GM21723 (cell line): ENCODE measurements around the gene UNC5A.

Experiments
- ATAC-seq: cut with Tn5 transposase; IDR thresholded peaks from one replicate; pipeline ENCODE4 v1.9.1; 2021; ENCODE audit warnings: mild to moderate bottlenecking, moderate library complexity; ENCODE audit not compliant: unreplicated experiment

Gene UNC5A

DNA sequence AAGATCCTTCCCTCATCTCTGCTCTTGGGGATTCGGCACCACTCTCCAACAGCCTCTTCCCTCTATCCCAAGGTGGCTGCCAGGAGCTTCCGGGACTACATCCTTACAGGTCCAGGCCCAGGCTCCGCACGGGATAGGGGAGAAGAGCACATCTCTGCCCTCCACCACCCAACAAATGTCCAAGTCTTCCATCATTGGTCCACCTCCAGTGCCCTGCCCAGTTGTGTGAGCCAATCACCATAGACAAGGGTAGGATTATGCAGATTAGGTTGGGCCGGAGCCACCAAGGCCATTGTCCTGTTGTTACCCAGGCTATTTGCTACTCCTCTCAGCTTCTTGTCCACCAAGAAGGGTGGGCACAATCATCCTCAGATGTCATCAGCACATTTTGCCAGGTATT lies 9.1 kb downstream of the UNC5A start:
- ATAC-seq, result no peak

GRCh38 chr5:176820937-176821336 lies 10.6 kb downstream of the UNC5A start:
- ATAC-seq, result no peak

- no peak for ATAC-seq
Measured at GRCh38 chr5:176821441-176821840, 11.1 kb downstream of the UNC5A start.

- no peak for ATAC-seq
Measured at GRCh38 chr5:176822041-176822792, 11.9 kb downstream of the UNC5A start.

DNA sequence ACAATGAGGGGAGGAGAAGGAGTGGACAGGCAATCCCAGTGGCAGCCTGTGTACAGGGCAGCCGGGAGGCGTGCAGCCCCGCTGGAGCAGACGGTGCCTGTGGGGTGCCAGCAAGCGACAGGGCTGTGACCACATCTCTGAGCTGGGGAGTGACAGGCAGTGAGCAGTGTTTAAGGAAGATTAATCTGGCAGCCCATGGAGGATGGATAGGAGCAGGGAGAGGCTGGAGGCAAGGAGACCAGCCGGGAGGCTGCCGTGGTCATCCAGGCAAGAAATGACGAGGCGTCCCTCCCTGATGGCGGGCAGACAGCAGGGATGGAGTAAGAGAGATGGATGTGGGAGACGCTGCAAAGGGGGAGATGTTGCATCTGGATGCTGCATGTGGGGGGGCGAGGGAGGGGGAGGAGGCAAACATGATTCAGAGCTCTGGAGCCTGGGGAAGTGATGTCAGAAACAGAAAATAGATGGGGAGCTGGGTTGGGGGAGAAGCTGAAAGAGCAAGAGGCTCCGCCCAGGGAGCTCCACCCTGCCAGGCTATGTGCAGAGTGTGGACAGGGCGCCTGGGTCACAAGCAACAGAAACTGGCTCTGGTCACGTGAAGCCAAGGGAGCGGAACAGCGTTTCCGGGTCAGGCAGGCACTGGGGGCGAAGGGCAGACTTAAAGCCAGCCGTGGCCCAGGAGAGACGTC lies 12.6 kb downstream of the UNC5A start:
- ATAC-seq, result no peak

GRCh38 chr5:176823869-176824412 lies 13.6 kb downstream of the UNC5A start:
- no peak for ATAC-seq

DNA sequence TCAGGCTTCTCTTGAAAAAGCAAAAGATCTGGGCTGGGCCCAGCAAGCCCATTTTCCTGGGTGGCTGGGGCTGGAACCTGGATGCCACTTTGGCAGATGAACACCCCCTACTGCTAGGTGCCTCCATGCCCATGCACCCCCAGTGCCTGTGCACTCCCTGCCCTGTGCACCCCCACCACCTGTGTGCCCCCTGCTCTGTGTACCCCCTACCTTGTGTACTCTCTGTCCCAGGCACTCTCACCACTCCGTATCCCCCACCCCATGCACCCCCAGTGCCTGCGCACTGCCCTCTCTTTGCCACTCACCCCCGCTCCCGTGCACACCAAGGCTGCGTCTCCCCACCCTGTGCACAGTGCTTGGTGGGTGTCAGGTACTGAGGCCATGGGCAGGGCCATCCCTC lies 14.2 kb downstream of the UNC5A start:
- no peak for ATAC-seq

- ATAC-seq, result no peak
Measured at GRCh38 chr5:176825234-176825633, 14.9 kb downstream of the UNC5A start.

DNA sequence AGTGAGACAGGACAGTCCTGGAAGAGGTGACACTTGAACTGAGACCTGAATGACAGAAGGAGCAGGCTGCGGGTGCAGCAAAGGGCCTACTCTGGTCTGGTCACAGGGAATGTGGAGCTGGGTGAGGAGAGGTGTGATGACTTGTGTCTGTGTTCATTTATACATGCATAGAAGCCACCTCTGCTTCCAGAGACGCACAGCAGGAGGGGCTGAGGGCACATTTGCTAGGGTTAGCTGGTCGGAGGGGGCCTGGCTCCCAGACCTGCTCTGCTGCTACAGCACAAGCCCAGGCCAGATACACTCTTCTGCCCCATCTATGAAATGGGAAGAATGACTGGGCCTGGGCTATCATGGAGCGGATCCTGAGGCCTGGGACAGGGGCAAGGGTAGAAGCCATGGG lies 15.6 kb downstream of the UNC5A start:
- ATAC-seq, result no peak

DNA sequence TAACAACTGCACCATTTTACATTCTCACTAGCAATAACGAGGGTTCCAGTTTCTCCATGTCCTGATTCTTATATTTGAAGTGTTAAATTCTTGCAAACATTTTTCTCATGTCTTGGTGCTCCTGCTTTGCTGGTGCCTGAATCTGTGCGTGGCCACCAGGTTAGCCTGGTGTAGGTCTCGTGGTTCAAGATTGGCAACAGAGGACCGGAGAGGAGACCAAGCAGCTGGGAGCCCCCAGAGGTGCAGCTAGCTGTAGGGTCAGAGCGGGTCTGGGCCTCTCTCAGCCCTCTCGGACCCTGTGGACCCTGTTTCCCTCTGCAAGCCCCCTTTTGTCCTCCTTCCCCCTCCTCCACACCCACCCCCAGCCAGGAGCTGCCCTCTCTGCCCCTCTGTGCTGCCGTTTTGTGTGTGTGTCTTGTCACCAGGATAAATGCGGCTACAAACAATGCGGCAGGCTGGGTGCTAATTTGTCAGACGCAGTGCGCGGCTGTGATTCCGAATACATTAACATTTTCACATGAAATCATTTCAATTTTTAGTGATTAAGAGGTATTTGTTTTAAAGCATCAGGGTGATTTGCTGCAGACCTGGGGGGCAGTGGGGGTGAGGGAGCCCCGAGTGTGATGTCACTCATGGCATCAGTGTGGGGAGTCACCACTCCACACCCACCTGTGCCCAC lies 17.5 kb downstream of the UNC5A start:
- no peak for ATAC-seq

DNA sequence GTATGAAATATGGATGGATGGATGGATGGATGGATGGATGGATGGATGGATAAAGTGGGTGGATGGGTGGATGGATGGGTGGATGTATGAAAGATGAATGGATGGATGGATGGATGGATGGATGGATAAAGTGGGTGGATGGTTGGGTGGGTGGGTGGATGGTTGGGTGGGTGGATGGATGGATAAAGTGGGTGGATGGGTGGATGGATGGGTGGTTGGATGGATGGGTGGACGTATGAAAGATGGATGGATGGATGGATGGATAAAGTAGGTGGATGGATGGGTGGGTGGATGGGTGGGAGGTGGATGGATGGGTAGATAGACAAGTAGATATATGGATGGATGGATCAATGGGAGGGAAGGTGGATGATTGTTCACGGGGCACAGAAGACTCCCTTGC lies 19.0 kb downstream of the UNC5A start:
- no peak for ATAC-seq

DNA sequence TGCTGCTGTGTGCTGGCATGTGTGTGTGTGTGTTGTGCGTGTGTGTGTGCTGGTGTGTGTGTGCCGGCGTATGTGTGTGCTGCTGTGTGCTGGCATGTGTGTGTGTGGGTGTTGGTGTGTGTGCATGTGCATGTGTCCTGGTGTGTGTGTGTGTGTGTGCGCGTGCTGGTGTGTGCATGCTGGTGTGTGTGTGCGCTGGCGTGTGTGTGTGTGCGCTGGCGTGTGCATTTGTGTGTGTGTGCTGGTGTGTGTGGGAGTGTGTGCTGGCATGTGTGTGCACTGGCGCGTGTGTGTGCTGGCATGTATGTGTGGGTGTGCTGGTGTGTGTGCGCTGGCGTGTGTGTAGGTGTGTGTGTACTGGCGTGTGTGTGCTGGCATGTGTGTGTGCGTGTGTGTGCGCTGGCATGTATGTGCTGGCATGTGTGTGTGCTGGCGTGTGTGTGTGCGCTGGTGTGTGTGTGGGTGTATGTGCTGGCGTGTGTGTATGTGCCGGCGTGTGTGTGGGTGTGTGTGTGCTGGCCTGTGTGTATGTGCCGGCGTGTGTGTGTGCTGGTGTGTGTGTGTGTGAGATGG lies 20.1 kb downstream of the UNC5A start:
- no peak for ATAC-seq

GRCh38 chr5:176830995-176831423 lies 20.6 kb downstream of the UNC5A start:
- ATAC-seq, result no peak

GRCh38 chr5:176831425-176831824 lies 21.1 kb downstream of the UNC5A start:
- no peak for ATAC-seq

- no peak for ATAC-seq
Measured at GRCh38 chr5:176832162-176832561, 21.8 kb downstream of the UNC5A start.

GRCh38 chr5:176833286-176833685 lies 22.9 kb downstream of the UNC5A start:
- no peak for ATAC-seq

- no peak for ATAC-seq
Measured at GRCh38 chr5:176835918-176836317, 25.6 kb downstream of the UNC5A start.

DNA sequence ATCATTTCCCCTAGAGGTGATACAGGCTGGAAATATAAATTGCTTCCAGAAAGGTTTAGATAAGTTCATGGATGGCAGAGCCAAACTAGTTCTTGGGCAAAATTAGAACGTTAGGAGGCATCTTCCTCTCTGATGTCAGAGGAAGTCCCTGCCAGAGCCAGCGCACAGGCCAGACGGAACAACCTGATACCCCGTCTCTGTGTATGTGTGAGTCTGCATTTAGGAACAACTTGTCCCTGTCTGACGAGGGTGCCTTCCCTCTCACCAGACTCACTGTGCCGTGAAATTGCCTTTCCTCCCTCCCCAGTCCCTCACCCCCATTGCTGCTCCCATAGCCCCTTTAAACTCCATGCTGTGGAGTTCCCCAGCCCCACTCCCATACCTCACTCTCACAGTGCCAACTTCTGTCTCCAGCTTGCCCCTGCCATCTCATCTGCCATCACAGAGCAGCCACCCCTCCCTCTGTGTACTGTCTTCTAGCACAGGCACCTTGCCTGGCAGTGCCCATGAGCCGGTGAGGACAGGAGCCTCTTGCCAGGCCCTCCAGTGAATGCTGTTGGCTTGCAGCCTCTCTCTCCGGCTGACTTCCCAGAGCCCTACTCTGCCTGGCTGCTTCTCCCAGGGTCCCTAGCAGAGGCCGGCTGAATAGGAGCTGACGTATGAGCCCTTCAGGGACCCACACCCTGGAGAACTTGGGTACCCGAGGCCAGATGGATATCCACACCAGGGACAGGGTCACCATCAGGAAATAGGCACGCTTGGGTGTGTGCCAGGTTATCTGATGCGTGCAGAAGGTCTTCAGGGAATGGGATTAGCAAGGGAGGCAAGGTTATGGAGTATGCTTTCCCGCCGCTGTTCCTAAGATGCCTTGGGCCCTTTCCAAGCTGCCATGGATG lies 26.7 kb downstream of the UNC5A start:
- ATAC-seq, result no peak

GRCh38 chr5:176837707-176838115 lies 27.4 kb downstream of the UNC5A start:
- ATAC-seq, result no peak

DNA sequence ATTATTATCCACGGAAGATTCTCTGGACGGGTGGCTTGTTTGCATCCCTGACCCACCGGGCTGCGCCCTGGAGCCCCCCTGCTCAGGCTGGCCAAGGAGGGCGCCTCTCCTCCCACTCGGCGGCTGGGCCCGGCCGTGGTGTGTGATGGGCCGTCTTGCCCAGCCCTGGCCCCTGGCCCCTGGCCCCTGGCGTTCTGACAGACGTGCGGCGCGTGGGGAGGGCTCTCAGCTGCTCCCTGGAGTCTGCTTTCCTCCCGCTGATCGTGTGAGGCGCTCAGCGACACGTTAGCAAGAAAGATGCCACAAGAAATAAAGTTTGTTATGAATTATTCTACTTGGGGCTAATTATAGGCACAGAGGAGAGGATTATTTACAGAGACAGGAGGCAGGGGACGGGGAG lies 33.3 kb downstream of the UNC5A start:
- no peak for ATAC-seq
